HG03097 (cell line): ENCODE measurements around the gene SLC35F3.

ENCODE experiments used
- ATAC-seq: cut with Tn5 transposase; IDR thresholded peaks from one replicate; pipeline ENCODE4 v1.9.1; 2021; ENCODE audit not compliant: unreplicated experiment, low FRiP score

SLC35F3 gene

DNA sequence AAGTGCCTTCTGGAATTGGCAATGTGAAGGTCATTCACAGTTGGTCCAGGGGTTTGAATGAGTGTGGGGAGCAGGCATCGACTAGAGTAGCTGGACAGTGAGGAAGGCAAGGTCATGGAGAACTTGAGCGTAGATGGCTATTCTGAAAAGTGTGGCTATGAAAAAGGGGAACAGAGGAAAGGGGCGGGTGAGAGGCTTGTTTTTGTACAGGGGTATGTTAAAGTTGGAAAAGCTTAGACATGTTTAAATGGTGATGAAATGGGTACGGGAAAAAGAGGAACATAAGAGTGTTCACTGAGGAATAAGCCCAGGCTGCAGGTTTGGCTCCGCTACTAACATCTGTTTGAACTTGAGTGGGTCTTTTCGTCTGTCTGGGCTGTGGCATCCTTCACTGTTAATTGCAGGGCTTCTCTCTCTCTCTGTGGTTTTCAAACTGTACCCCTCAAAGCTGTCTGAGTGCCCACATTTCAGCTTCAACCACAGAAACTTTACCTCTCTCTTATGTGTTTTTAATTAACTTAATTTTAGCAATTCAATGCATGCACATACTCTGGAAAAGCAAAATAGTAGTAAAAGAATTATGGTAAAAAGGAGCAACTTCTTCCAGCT is 398.0 kb downstream of the SLC35F3 start:
- no peak for ATAC-seq

DNA sequence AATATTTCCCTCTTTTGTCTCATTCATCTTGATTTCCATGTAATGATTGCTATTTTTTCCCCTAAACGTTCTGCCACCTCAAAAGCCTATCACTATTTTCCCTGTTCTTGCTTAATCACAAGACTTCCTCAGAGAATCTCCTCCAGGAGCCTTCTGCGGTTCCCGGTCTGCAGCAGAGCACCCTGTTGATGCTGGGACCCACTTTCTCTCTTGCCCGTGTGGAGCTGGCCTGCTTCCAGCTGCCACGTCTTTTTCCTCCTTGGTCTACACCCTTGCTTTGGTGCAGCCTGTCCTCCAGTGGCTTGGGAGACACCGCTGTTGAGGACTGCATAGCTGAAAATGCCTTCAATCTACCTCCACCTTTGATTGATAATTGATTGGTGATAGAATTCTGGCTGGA is 398.8 kb downstream of the SLC35F3 start:
- no peak for ATAC-seq

DNA sequence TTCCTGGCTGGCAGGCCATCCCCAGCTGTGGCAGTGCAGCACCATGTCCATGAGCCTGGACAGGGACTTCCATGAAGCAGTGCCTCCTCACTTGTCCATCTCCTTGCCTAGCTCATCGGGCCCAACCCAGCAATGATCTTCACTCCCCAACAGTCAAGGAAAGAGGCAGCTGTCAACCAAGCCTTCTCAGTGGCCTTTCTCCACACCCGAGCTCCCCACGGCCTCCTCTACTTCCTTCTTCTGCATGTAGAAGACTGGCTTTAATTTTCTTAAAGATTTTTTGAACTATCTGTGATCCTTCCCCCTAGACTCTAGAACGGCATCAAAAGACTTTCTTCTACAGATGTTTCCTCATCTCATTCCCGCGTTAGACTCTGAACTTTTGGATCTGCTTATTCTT is 403.2 kb downstream of the SLC35F3 start:
- ATAC-seq, result no peak

DNA sequence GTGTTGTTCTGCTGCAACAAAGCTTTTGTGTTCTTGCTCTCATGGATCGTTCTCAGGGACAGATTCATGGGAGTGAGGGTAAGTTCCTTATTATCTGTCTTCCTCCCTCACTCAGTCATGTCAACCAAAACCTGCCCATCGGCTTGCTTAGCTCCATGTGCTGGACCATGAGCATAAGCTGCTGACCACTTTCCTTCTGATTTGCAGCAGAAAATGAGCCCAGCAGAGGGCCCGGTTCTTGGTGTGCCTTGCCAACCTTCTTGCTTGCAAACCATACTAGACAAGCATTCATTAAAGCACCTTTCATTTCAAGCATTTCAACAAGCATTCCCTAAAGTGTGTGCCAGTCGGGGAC is 404.7 kb downstream of the SLC35F3 start:
- ATAC-seq, result no peak

DNA sequence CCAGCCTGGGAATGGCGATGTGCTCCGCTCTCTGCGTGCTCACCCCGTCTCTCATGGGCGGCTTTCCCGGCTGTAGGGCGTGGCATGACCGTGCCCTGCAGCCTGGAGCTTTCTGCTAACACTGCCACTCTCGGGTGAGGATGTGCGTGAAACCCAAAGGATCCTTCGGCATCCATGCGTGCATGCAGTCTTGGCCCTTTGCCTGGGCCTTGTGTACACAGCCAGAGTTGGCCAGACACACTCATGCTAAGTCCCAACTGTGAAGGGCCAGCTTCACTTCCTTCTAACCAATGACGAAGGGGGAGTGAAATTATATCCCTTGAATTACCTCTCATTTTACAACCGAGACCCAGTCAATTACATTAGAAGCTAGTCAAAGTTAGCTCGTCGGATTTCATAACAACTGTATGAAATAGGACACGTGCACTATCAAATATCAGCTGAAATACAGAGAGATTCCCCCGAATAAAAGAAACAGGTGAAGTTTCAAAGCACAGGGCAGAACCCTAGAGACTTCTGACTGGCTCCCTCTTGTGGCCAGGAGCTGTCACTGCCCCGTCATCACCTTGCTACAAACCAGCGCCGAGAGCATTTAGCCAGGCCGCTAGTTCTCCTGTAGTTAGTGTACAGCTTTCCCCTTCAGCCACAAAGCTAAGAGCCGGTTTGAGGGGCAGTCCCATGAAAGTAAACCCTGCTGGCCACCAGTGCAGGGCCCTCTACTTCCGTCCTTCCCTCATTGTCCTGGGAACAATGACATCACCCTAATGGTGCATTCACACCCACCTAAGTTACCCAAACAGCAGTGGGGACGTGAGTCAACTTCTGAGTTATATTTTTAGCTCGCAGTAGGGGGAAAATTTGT is 405.4 kb downstream of the SLC35F3 start:
- peak; percentile 83 for ATAC-seq

DNA sequence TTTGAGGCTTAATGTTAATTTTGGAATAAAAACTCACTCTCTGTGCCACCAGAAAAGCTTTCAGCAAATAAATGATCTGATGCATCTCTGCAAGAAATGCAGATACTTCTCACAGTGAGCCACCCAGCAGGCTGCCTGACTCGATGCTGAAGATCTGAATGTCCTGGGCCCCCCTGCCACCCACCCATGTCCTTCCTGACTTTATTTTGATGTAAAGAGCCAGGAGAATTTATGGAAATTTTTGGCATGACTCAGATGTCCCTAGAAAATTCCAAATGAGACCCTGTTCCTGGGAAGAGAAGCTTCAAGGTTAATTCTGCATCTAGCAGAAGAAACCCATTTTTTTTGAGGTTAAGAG is 406.0 kb downstream of the SLC35F3 start:
- no peak for ATAC-seq

DNA sequence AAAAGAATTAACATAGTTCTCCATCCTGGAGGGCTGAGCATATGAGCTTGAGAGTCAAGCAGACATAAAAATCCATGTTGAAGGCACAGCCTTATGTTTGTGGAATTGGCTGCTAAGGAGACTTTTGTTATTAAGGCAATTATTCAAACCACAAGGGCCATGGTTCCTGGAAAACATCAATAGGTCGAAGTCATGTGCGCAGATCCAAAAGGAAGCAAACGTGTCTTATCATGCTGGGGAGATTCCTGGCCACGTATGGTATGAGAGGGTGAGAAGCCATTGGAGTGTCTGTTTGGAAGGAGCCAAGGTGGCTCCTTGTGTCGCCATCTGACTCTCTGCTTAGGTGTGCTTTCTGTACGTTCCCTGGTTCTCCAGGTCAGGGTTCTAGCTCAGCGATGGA is 406.9 kb downstream of the SLC35F3 start:
- ATAC-seq, result no peak

DNA sequence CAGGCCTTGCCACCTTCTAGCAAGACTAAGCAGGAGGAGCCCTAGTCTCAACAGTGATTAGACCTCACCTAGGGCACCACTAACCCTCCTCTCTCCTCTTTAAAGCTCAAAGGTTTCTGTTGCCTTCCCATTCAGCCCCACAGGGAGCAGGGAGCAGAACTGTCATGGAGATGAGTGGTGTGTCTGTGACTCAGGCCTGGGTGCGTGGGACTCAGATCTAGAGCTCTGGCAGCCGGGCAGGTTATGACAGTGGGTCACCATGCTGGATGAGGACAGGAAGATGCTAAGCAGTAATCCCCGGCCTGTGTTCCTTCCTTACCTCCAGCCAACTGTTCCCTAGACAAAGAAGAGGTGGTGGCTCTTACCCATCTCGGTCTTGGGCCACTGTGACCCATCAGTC is 408.7 kb downstream of the SLC35F3 start:
- no peak for ATAC-seq

DNA sequence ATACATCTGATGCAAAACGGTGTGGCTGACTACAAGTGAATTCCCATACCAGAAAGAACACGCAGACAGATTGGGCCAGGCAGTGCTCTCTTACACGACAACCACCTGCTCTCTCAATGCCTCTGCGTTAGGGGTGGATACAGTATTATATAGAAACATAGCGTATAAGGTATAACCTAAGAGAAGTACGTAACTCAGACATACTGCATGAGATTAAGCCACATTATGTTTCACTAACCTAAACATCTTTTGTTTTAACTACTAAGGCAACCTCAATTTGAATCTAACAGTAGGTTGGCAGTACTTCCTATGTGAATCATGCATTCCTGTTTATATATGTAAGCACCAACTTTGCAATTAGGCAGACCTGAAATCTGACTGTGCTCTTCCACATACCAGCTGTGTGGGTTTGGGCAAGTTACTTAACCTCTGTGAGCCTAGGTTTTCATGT is 410.6 kb downstream of the SLC35F3 start:
- peak; percentile 50 for ATAC-seq

DNA sequence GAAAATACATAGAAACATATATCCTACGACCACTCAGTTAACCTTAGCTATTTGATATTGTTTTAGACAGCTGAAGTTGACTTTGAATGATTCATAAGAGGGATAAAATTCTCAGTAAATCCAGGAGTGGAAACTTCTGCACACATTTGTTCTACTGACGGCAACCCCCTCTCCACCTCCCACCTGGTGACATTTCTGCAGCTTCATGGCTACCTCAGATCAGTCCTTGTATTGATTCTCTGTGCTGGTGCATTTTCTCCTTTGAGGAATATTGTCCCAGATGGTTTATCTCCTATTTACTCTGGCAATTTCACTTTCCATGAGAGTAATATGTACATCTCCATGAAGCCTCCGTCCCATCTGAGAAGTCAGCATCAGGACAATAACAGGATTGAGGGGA is 411.1 kb downstream of the SLC35F3 start:
- ATAC-seq, result no peak

DNA sequence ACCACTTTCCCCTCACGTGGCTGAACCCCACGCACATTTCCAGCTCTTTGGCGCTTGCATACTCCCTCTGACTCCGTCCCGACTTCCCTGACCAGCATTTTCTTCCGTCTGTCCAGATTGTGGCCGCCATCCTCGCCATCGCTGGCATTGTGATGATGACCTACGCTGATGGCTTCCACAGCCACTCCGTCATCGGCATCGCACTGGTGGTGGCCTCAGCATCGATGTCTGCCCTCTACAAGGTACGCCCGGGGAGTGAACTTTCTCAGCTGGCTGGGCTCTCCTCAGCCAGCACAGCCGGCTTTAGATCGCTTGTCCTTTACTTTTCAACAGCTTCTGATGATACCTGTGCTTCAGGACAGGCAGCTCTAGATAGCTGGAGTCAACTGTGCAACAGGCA is 412.0 kb downstream of the SLC35F3 start:
- no peak for ATAC-seq

DNA sequence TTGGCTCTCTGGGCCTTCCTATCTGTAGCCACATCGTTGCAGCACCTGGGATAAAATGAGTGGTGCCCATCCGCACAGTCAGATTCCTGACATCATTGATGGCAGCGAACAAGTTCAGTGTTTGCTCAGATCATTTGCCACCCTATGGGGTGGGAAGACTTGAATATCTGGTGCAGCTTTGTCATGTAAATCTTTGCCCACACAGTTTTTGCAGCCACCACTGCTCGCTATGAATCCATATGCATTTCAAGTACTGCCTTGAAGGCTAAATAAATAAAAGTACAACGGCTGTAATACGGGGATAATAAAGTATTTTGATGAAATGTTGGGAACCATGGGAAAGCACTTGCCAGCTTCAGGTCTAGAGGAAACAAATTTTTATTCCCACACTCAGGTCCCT is 412.5 kb downstream of the SLC35F3 start:
- no peak for ATAC-seq

DNA sequence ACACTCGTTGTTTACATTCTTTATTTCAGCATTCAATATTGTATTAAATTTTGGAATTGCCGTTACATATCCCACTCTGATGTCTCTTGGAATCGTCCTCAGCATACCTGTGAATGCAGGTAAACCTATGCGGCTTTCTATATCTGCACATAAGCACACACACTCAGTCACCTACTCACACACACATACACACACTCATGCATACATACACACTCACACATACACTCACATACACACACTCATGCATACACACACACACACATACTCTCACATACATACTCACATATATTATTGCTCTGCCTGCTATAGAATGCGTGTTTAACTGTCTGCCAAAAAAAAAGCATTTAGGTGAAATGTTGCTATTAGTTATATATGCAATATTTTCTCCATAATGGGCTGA is 415.6 kb downstream of the SLC35F3 start:
- no peak for ATAC-seq

DNA sequence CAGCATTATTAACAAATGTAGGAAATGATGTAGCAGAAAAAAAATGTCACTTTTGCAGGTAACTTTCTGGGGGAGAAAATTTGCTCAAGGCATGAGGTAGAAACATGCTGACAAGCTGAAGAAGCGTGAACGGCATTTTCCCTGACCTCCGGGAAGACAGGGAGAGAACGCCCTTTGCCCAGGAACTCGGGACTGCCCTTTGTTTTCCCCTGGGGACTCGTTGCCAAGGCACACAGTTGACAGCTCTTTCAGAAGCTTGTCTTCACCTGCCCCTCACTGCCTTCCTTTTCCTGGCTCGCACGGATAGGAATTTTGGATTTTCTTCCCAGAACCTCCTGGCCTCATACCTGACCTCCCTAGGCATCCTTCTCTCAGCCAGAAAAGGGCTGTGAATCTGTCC is 416.1 kb downstream of the SLC35F3 start:
- ATAC-seq, result no peak

DNA sequence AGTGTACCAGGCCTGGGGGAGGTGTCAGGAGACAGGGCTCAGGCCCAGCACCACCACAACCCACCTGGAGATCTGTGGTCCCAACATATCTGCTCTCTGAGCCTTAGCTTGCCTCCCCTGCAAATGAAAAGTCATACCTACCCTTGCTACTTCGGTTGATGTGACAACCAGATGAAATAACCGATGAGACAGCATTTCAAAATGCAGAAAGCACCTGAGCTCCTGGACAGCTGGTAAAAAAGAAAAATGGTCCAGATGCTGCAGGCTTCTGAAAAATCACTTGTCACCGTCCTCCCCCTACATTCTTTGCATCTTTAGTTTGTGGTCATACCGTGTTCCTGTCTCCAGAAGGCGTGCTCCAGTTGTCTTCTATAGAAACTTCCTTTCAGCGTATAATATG is 416.8 kb downstream of the SLC35F3 start:
- no peak for ATAC-seq

DNA sequence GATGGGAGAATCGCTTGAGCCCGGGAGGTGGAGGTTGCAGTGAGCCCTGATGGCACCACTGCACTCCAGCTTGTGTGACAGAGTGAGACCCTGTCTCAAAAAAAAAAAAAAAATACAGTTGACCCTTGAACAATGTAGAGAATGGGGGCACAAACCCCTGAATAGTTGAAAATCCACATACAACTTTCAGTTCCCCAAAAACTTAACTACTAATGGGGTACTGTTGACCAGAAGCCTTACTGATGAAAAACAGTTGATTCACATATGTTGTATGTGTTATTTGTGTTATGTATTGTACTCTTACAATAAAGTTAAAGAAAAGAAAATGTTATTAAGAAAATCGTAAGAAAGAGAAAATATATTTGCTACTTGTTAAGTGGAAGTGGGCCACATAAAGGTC is 417.6 kb downstream of the SLC35F3 start:
- ATAC-seq, result no peak

DNA sequence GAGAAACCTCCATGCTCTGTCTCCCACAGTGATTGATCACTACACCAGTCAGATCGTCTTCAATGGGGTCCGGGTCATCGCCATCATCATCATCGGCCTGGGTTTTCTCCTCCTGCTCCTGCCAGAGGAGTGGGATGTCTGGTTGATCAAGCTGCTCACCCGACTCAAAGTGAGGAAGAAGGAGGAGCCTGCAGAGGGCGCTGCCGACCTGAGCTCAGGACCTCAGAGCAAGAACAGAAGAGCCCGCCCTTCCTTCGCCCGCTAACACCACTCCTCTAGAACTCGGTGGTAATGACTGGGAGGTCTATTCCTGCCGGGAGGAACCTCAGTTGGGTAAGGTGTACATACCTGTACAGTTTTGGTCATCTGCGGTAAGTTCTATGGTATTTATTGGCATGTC is 418.5 kb downstream of the SLC35F3 start:
- ATAC-seq, result no peak

DNA sequence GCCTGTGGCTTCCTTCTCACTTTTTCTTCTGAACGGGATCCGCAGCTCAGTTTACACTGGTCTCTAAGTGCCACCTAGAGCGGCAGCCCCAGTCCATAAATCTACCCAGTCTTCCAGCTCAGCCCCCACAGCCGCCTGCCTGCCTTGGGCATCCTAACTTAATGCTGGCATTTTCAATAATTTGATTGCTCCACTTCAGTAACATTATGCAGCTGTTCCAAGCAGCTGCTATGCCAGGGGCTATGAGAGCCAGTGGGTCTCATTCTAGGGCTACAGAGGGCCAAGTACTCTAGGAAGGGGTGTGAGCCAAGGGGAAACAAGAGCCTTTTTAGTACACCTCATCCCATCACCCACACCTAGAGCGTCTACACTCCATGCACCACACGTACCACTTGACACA is 420.3 kb downstream of the SLC35F3 start:
- ATAC-seq, result no peak

DNA sequence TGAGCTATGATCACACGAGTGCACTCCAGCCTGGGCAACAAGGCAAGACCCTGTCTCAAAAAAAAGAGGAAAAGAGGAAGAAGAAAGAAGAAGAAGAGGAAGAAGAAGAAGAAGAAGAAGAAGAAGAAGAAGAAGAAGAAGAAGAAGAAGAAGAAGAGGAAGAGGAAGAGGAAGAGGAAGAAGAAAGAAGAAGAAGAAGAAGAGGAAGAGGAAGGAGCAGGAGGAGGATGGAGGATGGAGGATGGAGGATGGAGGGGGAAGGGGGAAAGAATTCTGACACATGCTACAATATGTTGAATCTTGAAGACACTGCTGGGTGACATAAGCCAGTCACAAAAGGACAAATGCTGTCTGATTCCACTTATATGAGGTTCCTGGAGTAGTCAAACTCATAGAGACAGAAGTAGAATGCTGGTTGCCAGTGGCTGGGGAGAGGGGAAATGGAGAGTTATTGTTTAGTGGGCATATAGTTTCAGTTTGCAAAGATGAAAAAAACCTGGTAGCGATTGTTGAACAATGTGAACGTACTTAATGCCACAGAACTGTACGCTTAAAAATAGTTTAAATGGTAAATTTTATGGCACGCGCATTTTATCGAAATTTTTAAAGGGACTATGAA is 421.5 kb downstream of the SLC35F3 start:
- no peak for ATAC-seq

DNA sequence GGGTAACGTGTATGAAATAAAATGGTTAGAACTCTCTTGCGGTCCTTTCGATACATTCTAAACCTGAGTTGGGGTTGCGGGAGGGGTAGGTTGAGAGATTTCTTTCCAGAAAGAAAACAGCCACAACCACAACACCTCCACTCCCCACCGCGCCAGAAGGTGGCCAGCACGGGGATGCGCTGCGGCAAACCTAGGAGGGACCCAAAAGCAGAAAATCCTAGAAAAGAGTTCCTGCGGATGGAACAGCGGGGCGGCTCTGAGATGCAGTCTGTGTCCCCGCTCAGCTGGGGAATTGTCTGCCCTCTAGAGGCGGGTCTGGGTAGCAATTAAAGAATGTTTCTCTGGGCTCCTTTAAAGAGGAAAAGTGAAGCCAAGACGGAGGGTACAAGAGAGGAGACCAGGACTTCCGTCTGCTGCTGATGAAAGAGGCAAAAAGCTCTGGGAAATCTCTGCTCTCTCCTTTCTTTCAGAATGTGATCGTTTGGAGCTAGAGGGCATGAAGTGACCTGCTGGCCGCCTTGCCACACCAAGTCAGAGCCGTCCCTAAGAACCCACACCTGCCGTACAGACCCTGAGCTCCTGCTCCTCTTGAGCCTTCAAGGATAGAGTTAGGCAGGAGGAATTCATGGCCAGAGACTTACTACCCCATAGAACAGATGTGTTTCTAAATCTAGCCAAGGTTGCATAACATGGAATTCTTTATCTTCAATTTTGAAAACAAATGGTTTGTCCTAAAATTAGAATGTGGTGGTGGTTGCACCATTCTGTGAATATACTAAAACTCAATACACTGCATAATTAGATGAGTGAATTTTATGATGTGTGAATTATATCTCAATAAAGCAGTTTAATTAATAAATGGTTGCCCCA is 422.3 kb downstream of the SLC35F3 start:
- peak; percentile 60 for ATAC-seq

DNA sequence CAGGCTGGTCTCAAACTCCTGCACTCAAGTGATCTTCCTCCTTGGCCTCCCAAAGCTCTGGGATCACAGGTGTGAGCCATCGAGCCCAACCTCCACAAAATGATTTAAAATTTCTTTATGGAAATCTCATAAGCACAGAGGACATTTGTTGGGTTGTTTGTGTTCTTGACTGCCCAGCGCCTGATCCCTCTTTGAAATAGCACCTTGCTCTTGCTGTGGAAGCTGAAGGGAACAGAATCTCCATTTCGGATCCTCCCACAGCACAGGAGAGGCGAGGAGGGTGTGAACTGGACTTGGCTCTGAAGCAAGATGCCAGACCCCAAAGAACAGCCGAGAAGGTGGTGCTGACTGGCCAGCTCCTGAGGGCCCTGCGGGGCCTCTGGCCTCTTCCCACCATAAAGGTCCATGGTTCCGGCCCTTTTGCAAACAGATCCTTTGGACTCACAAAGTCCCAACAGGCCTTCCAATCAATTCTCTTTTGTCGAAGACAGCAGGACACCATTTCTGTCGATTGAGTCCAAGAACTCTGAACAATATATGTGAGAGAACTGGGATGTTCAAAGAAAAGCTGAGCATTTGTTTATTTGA is 423.2 kb downstream of the SLC35F3 start:
- ATAC-seq, result no peak
